GM19372 (cell line): ENCODE results near the gene AP2A2.
"Not testable (repeated sequence)": the region's sequence is repeated elsewhere in the genome, so short reads cannot be mapped to it uniquely, and the experiment has no call there.

Experiments used
- ATAC-seq: cut with Tn5 transposase; IDR thresholded peaks from one replicate; pipeline ENCODE4 v1.9.1; 2021; ENCODE audit warnings: mild to moderate bottlenecking, low read depth, moderate library complexity; ENCODE audit not compliant: unreplicated experiment

AP2A2 gene

DNA sequence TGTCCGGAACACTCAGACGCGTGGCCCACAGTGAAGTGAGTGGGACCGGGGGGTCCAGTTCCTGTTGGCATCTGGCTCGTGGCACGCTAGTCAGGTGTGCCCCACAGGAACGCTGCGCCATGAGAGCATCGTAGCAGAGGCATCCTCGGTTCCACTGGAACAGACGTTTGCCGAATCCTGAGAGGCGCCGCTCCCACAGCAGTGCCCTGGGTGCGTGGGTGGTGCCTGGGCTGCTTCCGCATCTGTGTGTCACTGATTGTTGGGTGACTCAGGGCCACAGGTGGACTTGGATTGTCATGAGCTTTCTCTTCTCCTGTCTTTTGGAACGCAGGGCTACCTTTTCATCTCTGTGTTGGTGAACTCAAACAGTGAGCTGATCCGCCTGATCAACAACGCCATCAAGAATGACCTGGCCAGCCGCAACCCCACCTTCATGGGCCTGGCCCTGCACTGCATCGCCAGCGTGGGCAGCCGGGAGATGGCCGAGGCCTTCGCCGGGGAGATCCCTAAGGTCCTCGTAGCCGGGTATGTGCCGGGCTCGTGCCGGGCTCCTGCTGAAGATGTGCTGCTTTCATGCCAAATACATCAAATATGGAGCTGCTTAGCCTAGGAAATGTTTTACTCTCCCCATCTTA lies 46.2 kb downstream of the AP2A2 start:
- no peak for ATAC-seq

DNA sequence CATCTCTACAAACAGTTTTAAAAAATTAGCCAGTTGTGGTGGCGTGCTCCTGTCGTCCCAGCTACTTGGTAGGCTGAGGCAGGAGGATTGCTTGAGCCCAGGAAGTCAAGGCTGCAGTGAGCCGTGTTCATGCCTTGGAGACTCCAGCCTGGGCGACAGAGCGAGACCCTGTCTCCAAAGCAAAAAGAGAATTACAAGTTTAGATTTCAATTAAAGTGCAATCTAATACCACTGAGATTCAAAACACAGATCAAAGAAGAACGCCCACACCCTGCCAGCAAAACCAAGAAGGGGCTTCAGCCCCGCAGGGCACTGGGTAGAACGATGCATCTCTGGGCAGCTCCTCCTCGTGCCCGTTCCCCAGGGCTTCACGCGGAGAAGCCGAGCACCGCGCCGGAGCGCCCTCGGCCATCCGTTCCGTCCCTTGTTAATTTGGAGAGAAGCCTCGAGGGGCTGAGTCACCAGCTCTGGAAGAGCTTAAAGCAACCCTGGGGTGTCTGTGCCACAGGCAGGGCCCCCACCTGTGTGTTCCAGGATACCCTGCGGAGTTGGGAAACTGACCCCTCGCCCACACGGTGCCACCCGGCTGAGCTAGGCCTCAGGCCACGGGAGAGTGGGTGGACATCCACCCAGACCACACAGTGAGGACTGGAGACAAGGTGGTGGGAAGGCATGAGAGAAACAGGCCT lies 47.0 kb downstream of the AP2A2 start:
- no peak for ATAC-seq

DNA sequence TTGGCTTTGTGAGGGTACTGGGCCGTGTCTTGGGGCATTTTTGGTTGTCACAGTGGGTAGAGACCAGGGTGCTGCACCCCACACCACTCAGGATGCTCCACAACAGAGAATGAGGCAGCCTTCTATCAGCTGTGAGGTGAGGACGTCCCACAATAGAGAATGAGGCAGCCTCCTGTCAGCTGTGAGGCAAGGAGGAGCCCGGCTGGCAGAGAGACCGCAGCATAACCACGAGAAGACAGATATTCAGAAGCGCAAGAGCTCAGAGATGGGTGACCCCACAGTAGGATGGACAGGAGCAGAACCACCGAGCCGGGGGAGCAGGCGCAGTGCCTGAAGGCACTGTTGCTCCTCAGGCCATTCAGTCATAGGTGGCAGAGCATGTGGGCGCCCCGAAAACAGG lies 47.6 kb downstream of the AP2A2 start:
- ATAC-seq: no peak

DNA sequence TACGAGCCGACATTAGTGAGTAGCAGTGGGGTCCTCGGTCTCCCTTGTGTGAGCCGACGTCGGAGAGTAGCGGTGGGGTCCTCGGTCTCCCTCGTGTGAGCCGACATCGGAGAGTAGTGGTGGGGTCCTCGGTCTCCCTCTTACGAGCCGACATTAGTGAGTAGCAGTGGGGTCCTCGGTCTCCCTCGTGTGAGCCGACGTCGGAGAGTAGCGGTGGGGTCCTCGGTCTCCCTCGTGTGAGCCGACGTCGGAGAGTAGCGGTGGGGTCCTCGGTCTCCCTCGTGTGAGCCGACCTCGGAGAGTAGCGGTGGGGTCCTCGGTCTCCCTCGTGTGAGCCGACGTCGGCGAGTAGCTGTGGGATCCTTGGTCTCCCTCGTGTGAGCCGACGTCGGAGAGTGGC lies 49.7 kb downstream of the AP2A2 start:
- not testable (repeated sequence) for ATAC-seq

DNA sequence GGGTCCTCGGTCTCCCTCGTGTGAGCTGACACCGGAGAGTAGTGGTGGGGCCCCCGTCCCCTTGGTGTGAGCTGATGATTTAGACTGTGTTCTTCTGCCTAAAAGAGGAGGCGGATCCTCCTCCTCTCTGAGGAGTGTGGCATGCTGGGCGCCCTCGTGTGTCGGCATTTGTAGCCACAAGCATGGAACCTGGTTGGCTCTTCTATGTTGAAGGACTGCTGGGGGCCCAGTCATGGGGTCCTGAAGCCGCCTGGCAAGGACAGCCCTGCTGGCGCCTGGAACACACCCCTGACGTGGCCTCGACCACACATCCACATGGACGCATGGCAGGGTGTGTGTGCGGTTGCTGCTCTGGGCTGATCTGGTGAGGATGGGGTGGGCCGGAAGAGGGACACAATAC lies 50.2 kb downstream of the AP2A2 start:
- no peak for ATAC-seq

DNA sequence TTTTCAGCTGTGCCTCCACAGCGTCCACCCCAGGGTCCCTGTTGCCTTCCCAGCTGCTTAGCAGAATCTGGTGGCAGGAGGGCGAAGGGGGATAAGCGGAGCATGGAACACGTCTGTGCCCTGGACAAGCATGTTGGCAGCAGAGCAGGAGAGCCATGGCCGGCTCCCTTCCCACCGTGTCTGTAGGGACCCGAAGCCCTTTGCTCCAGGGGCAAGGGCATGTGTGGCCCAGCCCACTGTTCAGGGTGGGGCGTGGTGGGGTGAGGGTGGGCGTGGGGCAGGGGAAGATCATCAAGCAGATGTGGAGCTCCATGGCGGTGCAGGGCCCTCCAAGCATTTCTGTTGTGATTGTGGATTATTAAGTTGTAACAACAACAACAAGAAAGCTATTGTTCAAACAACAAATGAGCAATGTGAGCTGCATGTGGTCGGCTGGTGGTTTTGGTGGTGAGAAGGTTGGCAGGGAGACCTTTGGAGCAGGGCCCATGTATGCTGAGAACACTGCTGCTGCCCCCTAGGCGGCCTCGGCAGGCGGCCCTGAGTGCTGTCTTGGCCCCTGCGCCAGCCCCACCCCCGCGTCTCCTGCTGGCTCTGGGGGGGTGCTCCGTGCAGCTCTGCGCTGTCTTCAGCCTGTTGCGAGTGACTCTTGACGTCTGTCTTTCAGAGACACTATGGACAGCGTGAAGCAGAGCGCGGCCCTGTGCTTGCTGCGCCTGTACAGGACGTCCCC lies 50.9 kb downstream of the AP2A2 start:
- no peak for ATAC-seq

DNA sequence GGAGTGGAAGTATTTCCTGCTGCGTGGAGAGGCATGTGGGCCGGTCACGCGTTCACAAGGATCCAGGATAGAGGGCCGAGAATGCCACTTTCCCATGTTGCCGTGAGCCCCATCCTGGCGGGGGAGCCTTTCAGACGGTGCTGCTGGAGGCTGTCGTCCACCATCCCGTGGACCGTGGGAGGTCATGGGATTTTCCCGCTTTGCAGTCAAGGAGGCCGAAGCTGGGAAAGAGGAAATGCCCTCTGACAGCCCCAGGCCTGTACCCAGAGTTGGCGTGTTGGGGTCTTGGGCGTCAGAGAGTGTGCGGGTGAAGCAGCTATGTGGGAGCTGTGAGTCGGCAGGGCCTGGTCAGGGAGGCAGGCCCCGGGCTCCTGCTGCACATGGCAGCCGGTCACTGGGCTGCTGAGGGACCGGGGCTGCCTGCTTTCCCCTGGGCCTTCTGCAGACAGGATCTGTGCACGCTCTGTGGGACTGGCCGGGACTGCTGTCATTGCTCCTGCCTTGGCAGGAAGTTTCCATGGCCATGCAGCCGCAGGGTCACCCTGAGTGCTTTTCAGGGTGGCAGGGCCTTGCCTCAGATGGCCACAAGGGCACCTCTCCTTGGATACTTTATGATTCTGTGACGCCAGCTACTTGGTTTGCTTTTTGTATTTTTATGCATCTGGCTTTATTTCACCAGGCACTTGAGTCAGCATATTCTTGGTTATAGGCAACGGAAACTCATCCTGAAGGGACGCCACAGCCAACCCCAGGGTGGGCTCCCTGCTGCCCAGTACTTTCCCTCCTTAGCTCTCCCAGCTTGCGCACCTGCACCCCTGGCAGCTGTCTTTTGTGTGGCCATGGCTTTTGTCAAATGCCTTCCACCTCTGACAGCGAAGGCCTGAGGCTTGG lies 52.4 kb downstream of the AP2A2 start:
- ATAC-seq: no peak

DNA sequence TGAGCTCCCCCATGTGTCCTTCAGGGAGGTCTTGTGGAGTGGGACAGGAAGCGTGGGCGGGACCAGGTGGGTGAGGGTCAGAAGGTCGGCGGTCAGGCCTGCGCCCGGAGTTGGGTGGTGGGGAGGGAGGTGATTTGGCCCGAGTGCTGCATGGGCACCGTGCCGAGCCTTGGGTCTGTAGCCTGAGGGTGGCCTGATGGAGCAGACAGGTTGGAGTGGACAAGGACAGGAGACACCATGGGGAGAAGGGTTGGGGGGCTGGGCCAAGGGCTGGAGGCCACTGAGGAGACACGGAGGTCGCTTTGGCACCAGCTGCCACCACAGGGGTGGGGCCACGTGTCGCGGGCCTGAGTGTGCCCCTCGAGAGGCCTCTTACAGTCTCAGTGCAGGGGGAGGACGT lies 53.1 kb downstream of the AP2A2 start:
- no peak for ATAC-seq

DNA sequence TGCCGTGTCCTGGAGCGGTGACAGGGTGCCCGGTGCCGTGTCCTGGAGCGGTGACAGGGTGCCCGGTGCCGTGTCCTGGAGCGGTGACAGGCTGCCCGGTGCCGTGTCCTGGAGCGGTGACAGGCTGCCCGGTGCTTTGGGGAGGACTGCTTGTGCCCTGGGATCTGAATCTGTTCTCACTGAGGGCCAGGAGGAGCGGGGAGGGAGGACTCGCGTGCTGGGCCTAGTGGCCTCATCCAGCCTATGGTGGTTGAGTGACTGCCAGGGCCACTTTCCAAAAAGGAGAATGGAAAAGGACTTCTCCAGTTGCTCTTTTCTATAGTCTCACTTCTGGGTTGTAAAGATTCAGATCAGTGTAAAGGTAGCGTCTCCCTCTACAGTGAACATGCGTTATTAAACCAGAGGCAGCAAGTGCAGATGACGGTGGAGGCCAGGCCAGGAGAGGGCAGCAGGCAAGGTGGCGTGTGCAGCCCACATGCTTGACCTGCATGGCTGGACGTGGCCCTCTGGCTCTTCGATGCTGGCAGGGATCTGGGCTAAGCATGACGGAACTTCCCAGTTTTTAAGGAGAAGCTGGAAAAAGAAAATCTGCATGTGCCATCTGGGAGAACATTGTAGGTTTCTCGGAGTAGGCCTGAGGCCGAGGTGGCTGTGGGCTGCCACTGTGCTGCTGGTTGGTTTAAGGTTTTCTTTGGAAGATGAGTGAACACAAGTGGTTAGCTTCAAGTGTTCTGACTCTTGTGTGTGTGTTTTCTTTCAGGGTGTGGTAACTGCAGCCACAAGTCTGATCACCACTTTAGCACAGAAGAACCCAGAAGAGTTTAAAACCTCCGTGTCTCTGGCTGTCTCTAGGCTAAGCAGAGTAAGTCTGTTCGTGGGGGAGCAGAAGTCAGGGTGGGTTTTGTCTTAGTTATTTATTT lies 55.0 kb downstream of the AP2A2 start:
- ATAC-seq: no peak

DNA sequence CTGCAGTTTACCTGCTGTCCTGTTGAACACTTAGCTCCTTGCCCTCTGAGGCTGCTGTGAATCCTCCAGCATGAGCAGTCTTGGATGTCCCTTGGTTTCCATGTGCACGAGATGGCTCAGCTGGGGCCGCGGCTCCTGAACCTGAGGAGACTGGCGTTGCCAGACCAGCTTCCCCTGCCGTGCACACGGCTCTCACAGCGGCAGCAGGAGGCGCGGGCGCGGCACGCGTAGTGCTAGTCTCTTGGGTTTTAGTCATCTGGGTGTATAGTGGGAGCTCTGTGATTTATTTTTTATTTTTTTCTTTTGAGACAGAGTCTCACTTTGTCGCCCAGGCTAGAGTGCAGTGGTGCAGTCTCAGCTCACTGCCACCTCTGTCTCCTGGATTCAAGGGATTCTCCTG lies 56.1 kb downstream of the AP2A2 start:
- ATAC-seq: no peak

DNA sequence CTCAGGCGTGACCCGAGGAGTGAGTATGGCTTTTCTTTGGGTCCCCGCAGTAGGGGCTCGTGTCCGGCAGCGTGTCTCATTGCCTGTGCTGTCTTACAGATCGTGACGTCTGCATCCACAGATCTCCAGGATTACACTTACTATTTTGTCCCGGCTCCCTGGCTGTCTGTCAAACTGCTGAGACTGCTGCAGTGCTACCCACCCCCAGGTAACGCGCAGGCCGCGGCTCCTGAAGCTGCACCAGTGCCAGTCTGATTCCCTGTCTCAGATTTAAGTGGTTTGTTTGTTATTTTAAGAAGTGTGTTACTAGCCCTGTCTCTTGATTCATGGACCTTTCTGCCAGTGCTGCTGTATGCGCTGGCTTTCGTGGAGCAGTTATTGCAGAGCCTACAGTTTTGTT lies 58.9 kb downstream of the AP2A2 start:
- ATAC-seq: no peak

DNA sequence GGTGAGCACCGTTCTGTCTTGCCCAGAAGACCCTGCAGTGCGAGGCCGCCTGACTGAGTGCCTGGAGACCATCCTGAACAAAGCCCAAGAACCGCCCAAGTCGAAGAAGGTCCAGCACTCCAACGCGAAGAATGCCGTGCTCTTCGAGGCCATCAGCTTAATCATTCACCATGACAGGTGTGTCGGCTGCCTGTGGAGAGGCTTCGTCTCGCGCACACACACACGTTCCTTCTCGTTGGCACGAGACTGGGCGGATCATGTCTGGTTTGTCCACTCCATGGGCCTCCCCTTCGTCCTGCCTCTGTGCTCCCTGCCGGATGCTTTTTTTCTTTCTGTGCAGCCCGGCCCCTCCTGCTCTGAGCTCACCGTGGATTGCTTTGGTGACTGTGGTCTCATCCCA lies 59.7 kb downstream of the AP2A2 start:
- no peak for ATAC-seq

DNA sequence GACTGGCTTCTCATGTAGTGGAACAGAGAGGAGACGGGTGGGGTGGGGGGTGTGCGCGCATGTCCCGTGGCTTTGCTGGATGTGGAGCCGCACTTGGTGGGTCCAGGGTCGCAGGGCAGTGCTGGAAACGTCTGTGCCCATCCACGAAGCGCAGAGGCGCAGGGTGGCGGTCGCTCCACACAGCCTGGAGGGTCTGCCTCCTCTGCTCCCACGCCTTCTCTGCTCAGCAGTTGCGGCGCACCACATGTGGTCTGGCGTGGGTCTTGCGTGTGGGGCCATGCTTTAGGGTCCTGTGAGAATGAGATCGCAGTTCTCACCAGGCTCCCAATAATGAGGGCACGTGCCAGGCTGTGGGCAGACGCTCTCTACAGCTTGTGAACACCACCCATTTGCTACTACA lies 60.2 kb downstream of the AP2A2 start:
- ATAC-seq: no peak

DNA sequence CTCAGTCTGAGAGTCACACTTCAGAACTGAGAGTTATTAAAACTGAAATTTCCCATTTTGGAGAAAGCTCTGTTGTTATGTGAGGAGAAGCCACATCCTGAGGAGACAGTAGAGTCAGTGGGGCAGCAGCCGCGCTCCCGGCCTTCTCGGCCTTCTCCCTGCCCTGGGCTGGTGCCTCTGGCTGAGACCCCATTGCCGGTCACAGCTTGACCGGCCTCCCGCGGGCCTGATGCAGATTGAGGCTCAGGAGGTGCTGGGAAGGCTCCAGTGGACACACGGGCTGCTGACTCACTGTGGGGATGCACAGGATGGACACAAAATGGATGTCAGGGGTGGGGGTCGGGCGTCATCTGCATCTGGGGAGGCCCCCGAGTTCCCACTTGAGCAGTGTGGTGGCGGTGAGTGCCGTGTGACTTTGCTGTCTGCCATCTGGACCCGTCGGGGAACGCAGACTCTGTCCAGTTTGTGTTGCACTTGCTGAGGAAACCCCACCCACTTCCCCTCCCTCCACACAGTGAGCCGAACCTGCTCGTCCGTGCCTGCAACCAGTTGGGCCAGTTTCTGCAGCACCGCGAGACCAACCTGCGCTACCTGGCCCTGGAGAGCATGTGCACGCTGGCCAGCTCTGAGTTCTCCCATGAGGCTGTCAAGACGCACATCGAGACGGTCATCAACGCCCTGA lies 60.7 kb downstream of the AP2A2 start:
- no peak for ATAC-seq

DNA sequence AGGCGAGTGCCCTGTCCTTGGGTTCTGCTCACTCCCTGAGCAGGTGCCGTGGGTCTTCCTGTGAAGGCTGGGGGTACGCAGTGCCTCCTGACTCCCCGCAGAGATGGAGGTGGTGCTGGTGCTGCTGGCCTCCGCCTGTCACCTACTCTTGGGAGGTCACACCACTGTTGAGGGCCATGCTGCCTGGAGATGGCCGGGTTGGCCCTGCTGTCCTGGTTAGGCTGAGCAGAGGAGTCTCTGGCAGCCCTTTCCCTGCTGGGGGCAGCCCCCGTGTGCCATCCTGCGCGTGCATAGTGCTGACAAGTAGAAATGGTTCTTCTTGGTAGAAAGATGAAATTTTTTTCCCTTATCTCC lies 61.3 kb downstream of the AP2A2 start:
- no peak for ATAC-seq

DNA sequence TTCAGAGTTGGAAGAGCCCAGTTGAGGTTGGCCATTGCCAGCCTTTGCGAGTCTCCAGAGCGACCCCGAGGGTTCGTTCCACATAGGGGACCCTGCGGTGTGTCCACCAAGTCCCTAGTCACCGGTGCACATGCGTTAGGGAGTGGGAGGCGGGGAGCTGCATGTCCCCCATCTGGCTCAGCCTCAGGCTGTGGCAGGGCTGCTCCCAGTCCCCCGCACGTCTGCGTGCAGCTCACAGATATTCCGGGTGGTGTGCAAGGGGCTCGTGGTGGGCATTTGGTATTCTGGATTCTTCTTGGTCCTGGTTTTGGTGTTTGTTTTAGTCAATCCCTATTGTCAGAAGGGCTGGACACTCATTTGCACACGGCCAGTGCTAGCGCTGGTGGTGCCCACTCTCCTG lies 62.0 kb downstream of the AP2A2 start:
- ATAC-seq: no peak

DNA sequence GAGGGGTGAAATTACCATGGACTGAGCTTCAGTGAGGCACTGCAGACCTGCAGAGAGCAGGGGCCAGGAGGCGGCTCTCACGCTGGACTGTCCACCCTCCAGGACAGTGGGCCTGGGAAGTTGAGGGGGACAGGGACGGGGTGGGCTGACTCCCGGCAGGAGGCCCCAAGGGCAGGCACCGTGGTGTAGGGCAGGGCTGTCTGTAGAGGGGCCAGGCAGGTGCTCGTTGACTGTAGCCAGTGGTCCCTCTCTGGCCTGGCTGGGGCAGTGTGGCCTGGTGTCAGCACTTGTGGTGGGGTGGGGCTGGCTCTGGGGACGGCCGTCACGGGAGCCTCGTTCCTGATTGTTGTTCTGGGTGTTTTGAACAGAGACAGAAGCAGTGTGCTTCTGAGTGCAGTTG lies 64.4 kb downstream of the AP2A2 start:
- no peak for ATAC-seq

DNA sequence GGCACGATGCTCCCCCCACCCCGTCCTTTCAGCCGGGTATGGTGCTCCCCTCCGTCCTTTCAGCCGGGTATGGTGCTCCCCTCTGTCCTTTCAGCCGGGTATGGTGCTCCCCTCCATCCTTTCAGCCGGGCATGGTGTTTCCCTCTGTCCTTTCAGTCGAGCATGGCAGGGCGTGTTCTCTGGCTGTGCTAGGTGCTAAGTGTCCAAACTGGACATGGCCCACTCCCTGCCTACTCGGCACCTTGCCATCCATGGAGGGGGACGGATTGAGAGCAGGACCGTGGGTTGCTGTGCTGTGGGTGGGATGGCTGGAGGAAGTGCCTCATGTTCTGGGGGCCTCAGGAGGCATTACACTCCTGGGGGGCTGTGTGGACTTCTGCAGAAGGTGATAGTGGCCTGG lies 65.4 kb downstream of the AP2A2 start:
- ATAC-seq: no peak

DNA sequence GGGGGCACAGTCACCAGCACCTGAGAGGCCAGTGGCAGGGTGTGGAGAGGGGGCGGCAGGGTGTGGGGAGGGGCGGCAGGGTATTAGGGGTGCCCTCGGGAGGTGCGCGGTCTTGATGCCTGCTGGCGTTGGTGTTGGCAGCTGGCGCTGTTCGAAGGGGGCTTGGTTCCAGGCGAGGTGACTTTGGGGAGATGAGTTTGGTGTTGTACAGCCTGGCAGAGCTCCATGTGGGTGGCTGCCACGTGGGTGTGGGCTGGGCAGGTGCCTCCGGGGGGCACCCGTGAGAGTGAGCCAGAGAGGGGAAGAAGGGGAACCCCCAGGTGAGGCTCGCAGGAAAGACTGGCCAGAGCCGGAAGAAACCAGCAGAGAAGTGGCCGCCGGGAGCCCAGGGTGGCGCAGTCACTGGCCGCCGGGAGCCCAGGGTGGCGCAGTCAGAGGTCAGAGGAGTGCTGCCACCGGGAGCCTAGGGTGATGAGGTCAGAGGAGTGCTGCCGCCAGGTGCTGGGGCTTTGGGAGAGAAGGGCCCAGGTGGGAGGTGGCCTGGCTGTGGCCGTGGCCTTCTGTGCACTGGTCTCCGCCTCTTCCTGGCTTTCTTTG lies 66.1 kb downstream of the AP2A2 start:
- no peak for ATAC-seq
